Spleen (tissue), 11 donors: ENCODE measurements around the gene SIGLEC9. TPM values are rescaled to one million over a fixed set of nuclear protein-coding genes. Genes with fewer than 3 reads are reported as not detected.
"Not testable (repeated sequence)": the region's sequence is repeated elsewhere in the genome, so short reads cannot be mapped to it uniquely, and the experiment has no call there.

Experiments
- DNase-seq: peaks from one replicate; pipeline ENCODE4 v3.0.0-alpha.2; 2020
- H3K27ac ChIP-seq, 8 donors: fragments of 200-600 bp; sonication (generic) in 7 of 8; 1 replicate in 4 of 8; 2 replicates in 4 of 8; pipeline versions ENCODE4 v1.5.0 to v1.8.0; 2016 to 2021; ENCODE audit warnings: inconsistent platforms in 4 of 8, mild to moderate bottlenecking in 4 of 8, moderate library complexity in 1 of 8
- H3K27me3 ChIP-seq, 7 donors: fragments of 200-600 bp; sonication (generic) in 6 of 7; replicated peaks in 1 of 7; 1 replicate in 4 of 7; 2 replicates in 3 of 7; pipeline versions ENCODE4 v1.5.0 to v1.8.0; 2016 to 2021; ENCODE audit warnings: inconsistent platforms in 3 of 7, mild to moderate bottlenecking in 1 of 7
- H3K36me3 ChIP-seq, 6 donors: fragments of 200-600 bp; sonication (generic) in 5 of 6; 1 replicate in 4 of 6; 2 replicates in 2 of 6; pipeline versions ENCODE4 v1.5.0 to v1.8.0; 2016 to 2021; ENCODE audit warnings: inconsistent platforms in 2 of 6
- H3K4me1 ChIP-seq, 6 donors: fragments of 200-600 bp; sonication (generic) in 5 of 6; 1 replicate in 3 of 6; 2 replicates in 3 of 6; pipeline versions ENCODE4 v1.5.0 to v1.8.0; 2016 to 2021; ENCODE audit warnings: inconsistent platforms in 3 of 6
- H3K4me3 ChIP-seq, 8 donors: fragments of 200-600 bp; sonication (generic) in 7 of 8; 1 replicate in 4 of 8; 2 replicates in 4 of 8; pipeline versions ENCODE4 v1.5.0 to v1.8.0; 2016 to 2021; ENCODE audit warnings: inconsistent platforms in 4 of 8, mild to moderate bottlenecking in 4 of 8, moderate library complexity in 2 of 8
- H3K9me3 ChIP-seq, 8 donors: fragments of 200-600 bp; sonication (generic) in 7 of 8; 1 replicate in 4 of 8; 2 replicates in 4 of 8; pipeline versions ENCODE4 v1.5.0 to v1.8.0; 2016 to 2021; ENCODE audit warnings: inconsistent platforms in 4 of 8
- CTCF ChIP-seq, 11 experiments: fragments of 200-600 bp in 7 of 11; fragments of 450-650 bp in 4 of 11; sonication (generic) in 4 of 11; IDR thresholded peaks in 8 of 11; conservative IDR thresholded peaks in 3 of 11; 1 replicate in 7 of 11; 2 replicates in 4 of 11; pipeline versions ENCODE4 v1.4.0 to v1.8.0; 2016 to 2021; ENCODE audit warnings: antibody characterized with exemption in 11 of 11, inconsistent platforms in 4 of 11, mild to moderate bottlenecking in 1 of 11
- POLR2A ChIP-seq, 3 donors: fragments of 450-650 bp; IDR thresholded peaks; one replicate each; pipeline ENCODE4 v1.5.1; 2017; ENCODE audit warnings: antibody characterized with exemption in 3 of 3, mild to moderate bottlenecking in 1 of 3
- POLR2AphosphoS5 ChIP-seq, 3 donors: sonication (generic); formaldehyde crosslinking; IDR thresholded peaks; one replicate each; pipeline ENCODE4 v1.5.1; 2017; ENCODE audit warnings: antibody characterized with exemption in 3 of 3
- WGBS, 5 donors: extraction: QIAGEN DNeasy Blood & Tissue Kit in 3 of 5; methylation state at CpG; one replicate each; pipeline versions ENCODE4 v1.1.5 to v1.1.7; 2013 to 2018; 5-methylcytosine and 5-hydroxymethylcytosine counted together
- intact Hi-C: fragments of 100-400 bp; cut with DNase I; formaldehyde crosslinking; loops from one replicate; pipeline ENCODE4 v1.15.0; 2023; ENCODE audit warnings: low total_unique reads
- polyA plus RNA-seq, 3 donors: library from polyadenylated mRNA; stranded (reverse); fragments of 200-250 nt; gene quantifications; one replicate each; pipeline ENCODE4 v1.2.1, GENCODE V29; 2013
- total RNA-seq, 7 donors: library from RNA; depleted of rRNA in 3 of 7; stranded (reverse); fragments of >200 nt in 3 of 7; fragmentation: NEBNext Ultra II Directional in 4 of 7; extraction: Animal tissue kit (Norgen Biotek cat#: 25700) in 4 of 7; gene quantifications; one replicate each; pipeline versions ENCODE4 v1.1.0 to v1.2.1, GENCODE V29; 2016 to 2021
- donor health status: healthy with polysubstance abuse.
- donor health status: DM: no; HTN: no; CAD: no; lungs with moderate emphysema.
- donor health status: DM: no; HTN: no; CAD: no.
- donor health status: Bipolar disorder and iron deficiency.
- donor health status: healthy.
- donor health status: DM: no; HTN: no; CAD: no.
- donor health status: DM: yes; HTN: yes; CAD: no.

SIGLEC9 gene
- total and polyA plus RNA-seq, 10 donors, result 4.6 to 81.3 (median 37.8) TPM

GRCh38 chr19:51139299-51140014 is 14.8 kb downstream of the SIGLEC9 start:
- WGBS, 5 donors, result 28 to 38% (median 29%) methylated on average over 4 of the region's 4 CpGs
- peak overlapping the region in 4 of 8 donors; percentile 3 to 61 (median 20) for H3K4me3 ChIP-seq
- peaks cover 0 to 97% (median 24%) of the 10 kb centered on the region in 6 donors for H3K4me1 ChIP-seq
- peak overlapping the region in 7 of 8 donors; percentile 76 to 95 (median 86) for H3K27ac ChIP-seq
- DNase-seq, result no peak
- intact Hi-C loops, result no loop called here
- H3K36me3 ChIP-seq, result no peaks in the 10 kb centered on the region
- no peaks in the 10 kb centered on the region for H3K9me3 ChIP-seq
- TF ChIP-seq POLR2AphosphoS5 (IDR thresholded peaks at IDR 0.05) (peak in 2 of 3 donors; percentile 5 to 48), POLR2A (IDR thresholded peaks at IDR 0.05) (no peak), CTCF (IDR thresholded peaks at IDR 0.05 in 8 of 11, conservative IDR thresholded peaks at IDR 0.05 in 3 of 11) (no peak)
- H3K27me3 ChIP-seq, result peaks cover 0 to 42% (median 0%) of the 10 kb centered on the region in 7 donors

- TF ChIP-seq POLR2AphosphoS5 (IDR thresholded peaks at IDR 0.05) (peak in 2 of 3 donors; percentile 56 to 85), POLR2A (IDR thresholded peaks at IDR 0.05) (peak in 1 of 3 donors; percentile 19), CTCF (IDR thresholded peaks at IDR 0.05 in 8 of 11, conservative IDR thresholded peaks at IDR 0.05 in 3 of 11) (no peak)
- DNase-seq, result no peak
- Histone ChIP-seq H3K4me1 (peaks cover 0 to 98% (median 24%) of the 10 kb centered on the region in 6 donors), H3K9me3 (no peaks in the 10 kb centered on the region), H3K27ac (peak overlapping the region in 7 of 8 donors; percentile 76 to 95 (median 86)), H3K36me3 (no peaks in the 10 kb centered on the region), H3K27me3 (peaks cover 0 to 47% (median 0%) of the 10 kb centered on the region in 7 donors), H3K4me3 (peak overlapping the region in 4 of 8 donors; percentile 3 to 61 (median 20))
- intact Hi-C loops, result no loop called here
- WGBS, 5 donors, result 65 to 78% (median 72%) methylated on average over 6 of the region's 6 CpGs
These were observed 15.7 kb downstream of the SIGLEC9 start for GRCh38 chr19:51140441-51140840.

- TF ChIP-seq POLR2A (IDR thresholded peaks at IDR 0.05) (no peak), CTCF (IDR thresholded peaks at IDR 0.05 in 8 of 11, conservative IDR thresholded peaks at IDR 0.05 in 3 of 11) (no peak), POLR2AphosphoS5 (IDR thresholded peaks at IDR 0.05) (no peak)
- Histone ChIP-seq H3K27ac (peak overlapping the region in 6 of 8 donors; percentile 54 to 95 (median 84)), H3K36me3 (no peaks in the 10 kb centered on the region), H3K4me1 (peaks cover 0 to 97% (median 21%) of the 10 kb centered on the region in 6 donors), H3K27me3 (peaks cover 0 to 47% (median 0%) of the 10 kb centered on the region in 7 donors), H3K9me3 (no peaks in the 10 kb centered on the region), H3K4me3 (peak overlapping the region in 1 of 8 donors; percentile 53)
- no peak for DNase-seq
- WGBS, 5 donors, result 84 to 97% (median 88%) methylated on average over 5 to 6 of the region's 6 CpGs
- intact Hi-C loops, result no loop called here
These were observed 16.5 kb downstream of the SIGLEC9 start for GRCh38 chr19:51141181-51141580.

- intact Hi-C loops, result no loop called here
- peak within 1 kb of the TSS in 7 of 8 donors; percentile 6 to 95 (median 77) for H3K27ac ChIP-seq
- peaks cover 0 to 43% (median 0%) of the 10 kb centered on the region in 7 donors for H3K27me3 ChIP-seq
- no peaks in the 10 kb centered on the region for H3K9me3 ChIP-seq
- H3K4me3 ChIP-seq, result peak within 1 kb of the TSS in 4 of 8 donors; percentile 13 to 53 (median 18)
- TF ChIP-seq POLR2AphosphoS5 (IDR thresholded peaks at IDR 0.05) (peak; percentile 43 to 83 (median 80)), POLR2A (IDR thresholded peaks at IDR 0.05) (no peak), CTCF (IDR thresholded peaks at IDR 0.05 in 8 of 11, conservative IDR thresholded peaks at IDR 0.05 in 3 of 11) (no peak)
- peak; percentile 82 for DNase-seq
- WGBS, 5 donors, result 43 to 60% (median 48%) methylated on average over 11 to 14 of the region's 14 CpGs
- peaks cover 0 to 95% (median 15%) of the 10 kb centered on the region in 6 donors for H3K4me1 ChIP-seq
- H3K36me3 ChIP-seq, result peaks cover 0 to 4% (median 0%) of the 10 kb centered on the region in 6 donors
These were observed 17.4 kb downstream of the SIGLEC9 start, which contains the start of gene SIGLEC7 for GRCh38 chr19:51142119-51142518. TSS of gene SIGLEC7 (plus strand) at chr19:51142301. CDS start at chr19:51142370, 69 bp downstream.

GRCh38 chr19:51142809-51143475 is 18.2 kb downstream of the SIGLEC9 start:
- WGBS, 5 donors, result 74 to 85% (median 76%) methylated on average over 6 to 15 of the region's 15 CpGs
- H3K36me3 ChIP-seq, result not testable (repeated sequence)
- DNase-seq, result peak; percentile 76

More at GRCh38 chr19:51142809-51143475, 18.2 kb downstream of the SIGLEC9 start:
- H3K9me3 ChIP-seq, intact Hi-C loops: not testable (repeated sequence)
- peak overlapping the region in 6 of 8 donors; percentile 54 to 95 (median 84) for H3K27ac ChIP-seq
- peak overlapping the region in 4 of 8 donors; percentile 13 to 53 (median 18) for H3K4me3 ChIP-seq
- H3K4me1 ChIP-seq, result peaks cover 0 to 95% (median 15%) of the 10 kb centered on the region in 6 donors
- peaks cover 0 to 36% (median 0%) of the 10 kb centered on the region in 7 donors for H3K27me3 ChIP-seq
